Measurements from ENCODE around the gene BRD7. TPM values are rescaled to one million over a fixed set of nuclear protein-coding genes. Genes with fewer than 3 reads are reported as not detected.
A peak's percentile ranks its signal among the peaks of the same experiment; 100 is the strongest.

The BRD7 gene
- total RNA-seq: 100 to 1,000 TPM; 102 to 105 TPM

DNA sequence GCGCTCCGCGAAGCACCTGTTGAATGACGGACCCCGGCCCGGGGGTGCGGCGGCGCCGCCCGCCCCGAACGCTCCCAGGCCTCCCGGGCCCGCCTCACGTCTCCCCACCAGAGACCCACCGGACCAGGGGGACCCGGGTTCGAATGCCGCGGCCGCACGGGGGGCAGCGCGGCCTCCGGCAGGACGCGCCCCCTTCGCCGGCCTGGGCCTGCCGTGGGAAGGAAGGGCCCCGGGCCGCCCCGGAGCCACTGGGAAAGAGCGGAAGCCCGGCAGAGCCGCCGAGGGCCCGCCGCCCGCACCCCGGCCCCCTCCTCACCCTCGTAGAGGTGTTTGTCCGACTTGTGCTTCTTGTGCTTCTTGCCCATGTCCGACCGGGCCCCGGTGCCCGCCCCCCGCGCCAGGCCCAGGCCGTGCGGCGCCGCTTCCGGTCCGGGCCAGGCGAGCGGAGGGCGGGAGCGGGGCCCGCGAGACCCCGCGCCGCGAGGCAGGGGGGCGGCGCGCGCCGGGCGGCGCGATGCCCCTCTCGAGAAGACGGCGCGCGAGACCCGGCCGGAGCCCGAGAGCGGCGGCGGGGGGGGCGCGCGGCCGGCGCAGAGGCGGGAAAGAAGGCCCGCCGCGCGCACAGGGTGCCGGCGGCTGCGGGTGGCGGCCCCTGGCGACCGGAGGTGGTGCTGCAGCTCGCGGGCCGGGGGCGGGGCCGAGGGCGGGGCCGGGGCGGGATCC, at the start of gene BRD7:
TSS of gene BRD7 (minus strand) at position 579 of the 723 bp plus-strand sequence. CDS start at position 365, 214 bp downstream.
- peak; percentile 59 for DNase-seq
- H3K4me1 Mint-ChIP-seq: peaks cover 44% of the 10 kb centered on the region
- peak within 1 kb of the TSS; percentile 92 for H3K27ac Mint-ChIP-seq
- POLR2A ChIA-PET: interaction anchor here (0.5 kb wide), 1 partner anchor 53 kb away, joined by 4 read pairs; no protein-coding TSS in a partner anchor
- CTCF ChIA-PET: interaction anchor here (0.7 to 3.9 kb wide), 22 partner anchors 8 to 438 kb away, joined by 3 to 20 read pairs (median 6); partner anchors contain the start of genes CNEP1R1 and HEATR3
- H3K9me3 Mint-ChIP-seq: no peaks in the 10 kb centered on the region
- peaks cover 33% of the 10 kb centered on the region for H3K36me3 Mint-ChIP-seq (ENCODE audit: low read depth)
- H3K4me3 Mint-ChIP-seq: peak within 1 kb of the TSS; percentile 87
- H3K27me3 Mint-ChIP-seq: no peaks in the 10 kb centered on the region

DNA sequence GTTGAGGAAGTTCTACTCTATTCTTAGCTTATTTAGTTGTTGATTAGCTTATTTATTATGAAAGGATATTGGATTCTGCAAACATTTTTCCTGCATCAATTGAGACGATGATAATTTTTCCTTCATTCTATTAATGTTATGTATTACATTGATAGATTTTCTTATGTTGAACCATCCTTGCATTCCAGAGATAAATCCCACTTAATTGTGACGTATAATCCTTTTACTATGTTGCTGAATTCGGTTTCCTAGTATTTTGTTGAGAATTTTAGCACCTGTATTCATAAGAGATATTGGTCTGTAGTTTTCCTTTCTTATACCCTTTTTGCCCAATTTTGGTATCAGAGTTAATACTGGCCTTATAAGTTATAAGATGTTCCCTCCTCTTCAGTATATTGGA, 47.6 kb upstream of the BRD7 start:
- H3K36me3 Mint-ChIP-seq (ENCODE audit: low read depth): peaks cover 5% of the 10 kb centered on the region
- ChIA-PET POLR2A (no interaction called here), CTCF (interaction anchor here (1.1 kb wide), 1 partner anchor 392 kb away, joined by 3 read pairs; the partner anchor contains the start of gene CNEP1R1)
- DNase-seq: no peak
- H3K9me3 Mint-ChIP-seq: peaks cover 29% of the 10 kb centered on the region
- no peaks in the 10 kb centered on the region for H3K4me1 Mint-ChIP-seq
- peaks cover 26% of the 10 kb centered on the region for H3K27me3 Mint-ChIP-seq
- no peak overlapping the region for H3K4me3 Mint-ChIP-seq
- H3K27ac Mint-ChIP-seq: no peak overlapping the region

DNA sequence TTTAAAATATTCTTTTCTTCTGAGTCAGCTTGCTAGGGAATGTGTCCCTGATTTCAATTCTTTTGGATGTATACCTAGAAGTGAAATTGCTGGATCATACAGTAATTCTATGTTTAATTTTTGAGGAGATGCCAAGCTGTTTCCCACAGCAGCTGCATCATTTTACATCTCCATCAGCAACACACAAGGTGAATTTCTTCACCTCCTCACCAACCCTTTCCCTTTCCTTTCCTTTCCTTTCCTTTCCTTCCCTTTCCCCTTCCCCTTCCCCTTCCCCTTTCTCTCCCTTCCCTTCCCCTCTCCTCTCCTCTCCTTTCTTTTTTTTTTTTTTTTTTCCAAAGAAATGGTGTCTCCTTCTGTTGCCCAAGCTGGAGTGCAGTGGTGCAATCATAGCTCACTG, 45.4 kb upstream of the BRD7 start:
- Mint-ChIP-seq H3K27ac (no peak overlapping the region), H3K36me3 (ENCODE audit: low read depth) (no peaks in the 10 kb centered on the region), H3K4me1 (no peaks in the 10 kb centered on the region), H3K4me3 (no peak overlapping the region), H3K27me3 (peaks cover 19% of the 10 kb centered on the region), H3K9me3 (peaks cover 23% of the 10 kb centered on the region)
- POLR2A ChIA-PET: no interaction called here
- CTCF ChIA-PET: no interaction called here
- DNase-seq: no peak

DNA sequence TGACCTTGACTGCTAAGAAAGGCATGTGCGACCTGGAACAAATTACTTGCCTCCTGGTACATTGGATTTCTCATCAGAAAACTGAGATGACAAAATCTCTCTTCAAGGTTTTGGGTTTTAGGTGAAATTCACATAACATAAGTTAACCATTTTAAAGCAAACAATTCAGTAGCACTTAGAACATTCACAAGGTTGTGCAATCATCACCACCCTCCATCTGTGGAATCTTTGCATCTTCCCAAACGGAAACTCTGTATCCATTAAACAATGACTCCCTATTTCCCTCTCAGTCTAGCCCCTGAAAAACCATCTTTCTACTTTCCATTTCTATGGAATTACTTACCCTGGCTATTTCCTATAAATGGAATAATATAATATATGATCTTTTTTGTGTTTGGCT, 42.2 kb upstream of the BRD7 start:
- Mint-ChIP-seq H3K27ac (no peak overlapping the region), H3K9me3 (peaks cover 11% of the 10 kb centered on the region)
- CTCF ChIA-PET: no interaction called here

DNA sequence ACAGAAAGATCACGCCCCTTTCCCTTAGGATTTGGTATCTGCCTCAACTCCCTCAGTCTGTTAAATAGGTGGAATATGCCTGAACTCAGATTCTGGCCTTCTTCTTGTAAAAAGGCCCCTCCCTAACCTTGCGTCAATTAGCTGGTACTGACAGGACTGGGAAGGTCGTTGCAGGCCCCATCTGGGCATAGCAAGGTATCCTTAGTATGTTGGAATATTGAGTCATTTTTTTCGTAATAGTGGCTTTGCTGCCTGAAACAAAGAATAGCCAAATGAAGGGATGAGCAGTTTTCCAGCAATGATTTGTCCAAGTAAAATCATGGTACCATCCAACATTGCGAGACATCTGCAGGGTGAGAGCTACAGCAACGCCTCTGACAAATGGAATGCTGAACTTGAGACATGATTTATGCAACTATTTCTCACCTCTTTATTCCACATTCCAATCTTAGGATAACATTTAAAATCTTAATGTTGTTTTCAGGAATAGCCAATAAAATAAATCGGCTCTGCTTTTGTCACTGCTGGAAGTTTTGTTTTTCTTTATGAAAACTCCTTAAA, 39.3 kb upstream of the BRD7 start:
- no peak for DNase-seq
- ChIA-PET POLR2A (no interaction called here), CTCF (no interaction called here)
- H3K4me3 Mint-ChIP-seq: no peak overlapping the region
- no peaks in the 10 kb centered on the region for H3K4me1 Mint-ChIP-seq
- H3K9me3 Mint-ChIP-seq: peaks cover 6% of the 10 kb centered on the region
- H3K27ac Mint-ChIP-seq: no peak overlapping the region
- no peaks in the 10 kb centered on the region for H3K36me3 Mint-ChIP-seq (ENCODE audit: low read depth)
- H3K27me3 Mint-ChIP-seq: peaks cover 2% of the 10 kb centered on the region

More for the DNA sequence above, 42.2 kb upstream of the BRD7 start:
- H3K36me3 Mint-ChIP-seq (ENCODE audit: low read depth): no peaks in the 10 kb centered on the region
- H3K4me1 Mint-ChIP-seq: no peaks in the 10 kb centered on the region
- peaks cover 7% of the 10 kb centered on the region for H3K27me3 Mint-ChIP-seq
- no peak for DNase-seq
- H3K4me3 Mint-ChIP-seq: no peak overlapping the region
- POLR2A ChIA-PET: no interaction called here

DNA sequence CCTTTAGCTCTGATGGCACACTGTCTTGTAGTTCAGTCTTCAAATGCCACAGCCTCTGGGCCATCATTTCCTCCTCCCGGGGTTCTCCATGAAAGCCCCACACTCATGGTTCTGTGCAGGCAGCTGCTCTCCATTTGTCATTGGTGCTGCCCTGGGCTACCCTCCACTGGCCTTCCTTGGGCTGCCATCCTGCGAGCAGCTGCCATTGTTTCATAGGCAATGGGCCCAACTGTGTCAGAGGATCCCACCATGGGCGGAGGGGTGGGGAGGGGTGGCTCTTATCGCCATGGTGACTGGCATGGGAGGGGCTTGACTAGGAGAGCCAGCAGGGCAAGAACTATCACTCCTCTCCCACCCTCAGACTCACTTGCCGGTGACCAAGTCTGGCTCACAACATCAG, 38.6 kb upstream of the BRD7 start:
- POLR2A ChIA-PET: no interaction called here

DNA sequence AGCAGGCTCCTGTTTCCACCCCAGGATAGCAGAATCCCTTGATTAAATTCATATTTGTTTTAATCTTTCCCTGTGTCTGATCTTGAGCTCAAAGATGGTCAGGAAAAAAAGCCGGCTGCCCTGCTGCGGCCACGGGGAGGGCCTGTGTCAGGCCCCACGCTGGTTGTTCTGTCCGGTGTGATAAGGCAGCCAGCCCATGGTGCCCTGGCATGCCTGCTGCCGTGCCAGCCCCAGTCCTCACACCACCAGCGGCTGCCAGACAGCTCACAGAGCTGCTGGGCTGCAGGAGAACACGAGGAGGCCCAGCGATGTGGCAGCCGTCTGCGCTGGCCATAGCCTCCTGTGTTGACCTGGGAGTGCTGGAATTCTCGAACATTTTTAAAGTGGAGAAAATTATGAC, 34.7 kb upstream of the BRD7 start:
- no peak for DNase-seq
- Mint-ChIP-seq H3K27ac (no peak overlapping the region), H3K27me3 (no peaks in the 10 kb centered on the region), H3K9me3 (no peaks in the 10 kb centered on the region), H3K36me3 (ENCODE audit: low read depth) (no peaks in the 10 kb centered on the region), H3K4me3 (no peak overlapping the region), H3K4me1 (peaks cover 2% of the 10 kb centered on the region)
- CTCF ChIA-PET: interaction anchor here (0.9 kb wide), 1 partner anchor 77 kb away, joined by 3 read pairs; no protein-coding TSS in a partner anchor
- POLR2A ChIA-PET: no interaction called here

More for the DNA sequence above, 38.6 kb upstream of the BRD7 start:
- H3K27me3 Mint-ChIP-seq: peaks cover 2% of the 10 kb centered on the region
- H3K36me3 Mint-ChIP-seq (ENCODE audit: low read depth): no peaks in the 10 kb centered on the region
- H3K4me3 Mint-ChIP-seq: no peak overlapping the region
- H3K27ac Mint-ChIP-seq: no peak overlapping the region
- CTCF ChIA-PET: no interaction called here
- peaks cover 6% of the 10 kb centered on the region for H3K9me3 Mint-ChIP-seq
- no peak for DNase-seq
- H3K4me1 Mint-ChIP-seq: no peaks in the 10 kb centered on the region

DNA sequence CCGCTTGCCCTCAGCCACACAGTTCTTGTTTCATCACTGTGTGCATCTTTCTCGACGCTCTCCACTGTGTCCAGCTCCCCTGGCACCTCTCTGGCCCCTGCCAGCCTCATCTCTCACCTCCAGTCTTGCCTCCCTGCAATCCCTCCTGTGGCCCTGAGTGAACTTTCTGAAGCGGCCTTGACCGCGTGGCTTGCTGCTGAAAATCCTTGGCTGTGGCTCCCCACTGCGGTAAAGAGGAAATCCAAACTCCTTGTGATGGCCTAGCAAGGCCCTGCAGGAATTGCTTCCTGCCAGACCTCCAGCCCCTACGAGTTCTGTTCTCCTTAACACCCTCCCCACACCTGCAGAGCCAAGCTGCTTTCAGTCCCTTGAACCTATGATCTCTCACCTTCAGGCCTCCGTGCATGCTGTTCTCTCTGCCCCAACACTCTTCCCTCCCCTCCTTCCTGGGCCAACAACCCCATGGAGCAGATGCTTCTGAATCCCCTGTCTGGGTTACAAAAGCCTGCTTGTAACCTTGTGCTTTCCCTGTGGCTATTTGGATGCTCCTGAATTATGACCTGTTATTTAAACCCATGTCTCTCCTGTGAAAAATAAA, 33.6 kb upstream of the BRD7 start:
- Mint-ChIP-seq H3K36me3 (ENCODE audit: low read depth) (no peaks in the 10 kb centered on the region), H3K4me1 (peaks cover 2% of the 10 kb centered on the region), H3K9me3 (no peaks in the 10 kb centered on the region), H3K27ac (no peak overlapping the region), H3K27me3 (no peaks in the 10 kb centered on the region), H3K4me3 (no peak overlapping the region)
- POLR2A ChIA-PET: no interaction called here
- DNase-seq: no peak
- CTCF ChIA-PET: no interaction called here

DNA sequence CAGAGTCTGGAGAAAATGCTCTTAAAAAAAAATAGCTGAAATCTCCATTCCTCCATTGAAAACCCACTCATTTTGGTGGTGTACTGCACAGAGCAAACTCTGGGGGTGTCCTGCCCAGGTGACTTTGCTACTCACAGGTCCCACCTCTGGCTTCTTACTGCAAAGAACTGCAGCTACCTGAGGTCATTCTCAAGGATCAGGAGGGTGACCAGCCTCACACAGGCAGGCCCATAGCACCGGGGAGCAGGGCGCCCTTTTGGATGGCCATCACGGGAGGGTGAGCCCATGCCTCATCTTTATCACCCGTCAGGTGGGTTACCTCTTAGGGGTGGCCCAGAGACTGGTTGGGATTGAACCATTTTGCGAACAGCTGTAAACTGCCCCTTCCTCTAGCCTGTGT, 32.6 kb upstream of the BRD7 start:
- POLR2A ChIA-PET: no interaction called here
- Mint-ChIP-seq H3K4me1 (peaks cover 2% of the 10 kb centered on the region), H3K9me3 (no peaks in the 10 kb centered on the region), H3K4me3 (no peak overlapping the region), H3K27me3 (no peaks in the 10 kb centered on the region), H3K27ac (no peak overlapping the region), H3K36me3 (ENCODE audit: low read depth) (no peaks in the 10 kb centered on the region)
- CTCF ChIA-PET: no interaction called here
- DNase-seq: no peak

DNA sequence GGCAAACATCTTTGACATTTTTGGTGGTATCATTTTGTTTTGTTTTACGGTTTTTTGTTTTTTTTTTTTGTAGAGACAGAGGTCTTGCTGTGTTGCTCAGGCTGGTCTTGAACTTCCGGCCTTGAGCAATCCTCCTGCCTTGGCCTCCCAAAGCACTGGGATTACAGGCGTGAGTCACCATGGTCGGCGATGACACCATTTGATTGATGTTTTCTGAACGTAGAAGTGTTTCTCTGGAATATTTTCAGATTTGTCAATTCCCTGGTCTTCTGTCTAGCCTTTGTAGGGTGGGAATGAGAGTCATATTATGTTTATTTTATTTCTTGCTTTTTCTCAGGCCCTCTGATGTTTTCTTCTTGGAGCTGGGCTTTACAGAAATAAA, 32.2 kb upstream of the BRD7 start:
- H3K4me3 Mint-ChIP-seq: no peak overlapping the region
- no peak for DNase-seq
- POLR2A ChIA-PET: no interaction called here
- H3K36me3 Mint-ChIP-seq (ENCODE audit: low read depth): no peaks in the 10 kb centered on the region
- no peaks in the 10 kb centered on the region for H3K9me3 Mint-ChIP-seq
- H3K4me1 Mint-ChIP-seq: peaks cover 6% of the 10 kb centered on the region
- no peaks in the 10 kb centered on the region for H3K27me3 Mint-ChIP-seq
- H3K27ac Mint-ChIP-seq: no peak overlapping the region
- CTCF ChIA-PET: no interaction called here

DNA sequence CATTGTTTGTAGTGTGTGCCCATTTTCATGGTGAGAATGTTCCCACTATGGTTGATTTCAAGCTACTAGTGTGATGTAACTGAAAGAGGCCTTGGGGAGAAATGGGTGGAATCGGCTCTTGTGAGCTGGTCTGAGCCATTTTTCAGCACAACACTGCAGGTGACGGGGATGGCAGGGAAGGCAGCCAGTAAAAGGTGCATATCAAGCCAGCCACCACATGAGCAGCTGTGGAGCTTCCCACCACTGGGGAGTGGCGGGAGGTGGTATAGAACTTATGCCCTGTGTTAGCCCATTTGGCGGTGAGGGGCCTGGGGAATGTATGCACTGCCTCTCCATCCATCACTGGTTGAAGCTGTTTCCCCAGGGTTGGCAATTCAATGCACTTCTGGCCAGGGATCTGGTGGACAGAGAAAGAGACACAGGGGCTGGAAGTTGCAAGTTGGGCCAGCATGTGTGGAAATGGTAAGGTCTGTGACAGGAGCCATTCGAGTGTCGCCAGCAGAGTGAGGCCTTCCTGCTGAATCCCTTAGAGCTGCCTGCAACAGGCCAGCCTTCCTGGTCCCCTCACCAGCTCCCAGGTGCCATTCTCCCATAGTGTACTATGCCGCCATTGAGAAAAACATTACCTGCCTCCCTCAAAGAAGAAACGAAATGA, 31.7 kb upstream of the BRD7 start:
- no peaks in the 10 kb centered on the region for H3K36me3 Mint-ChIP-seq (ENCODE audit: low read depth)
- no peak for DNase-seq
- H3K9me3 Mint-ChIP-seq: no peaks in the 10 kb centered on the region
- H3K27ac Mint-ChIP-seq: no peak overlapping the region
- POLR2A ChIA-PET: no interaction called here
- H3K4me1 Mint-ChIP-seq: peaks cover 9% of the 10 kb centered on the region
- H3K27me3 Mint-ChIP-seq: no peaks in the 10 kb centered on the region
- CTCF ChIA-PET: interaction anchor here (0.6 kb wide), 1 partner anchor 643 kb away, joined by 3 read pairs; no protein-coding TSS in a partner anchor
- H3K4me3 Mint-ChIP-seq: no peak overlapping the region

DNA sequence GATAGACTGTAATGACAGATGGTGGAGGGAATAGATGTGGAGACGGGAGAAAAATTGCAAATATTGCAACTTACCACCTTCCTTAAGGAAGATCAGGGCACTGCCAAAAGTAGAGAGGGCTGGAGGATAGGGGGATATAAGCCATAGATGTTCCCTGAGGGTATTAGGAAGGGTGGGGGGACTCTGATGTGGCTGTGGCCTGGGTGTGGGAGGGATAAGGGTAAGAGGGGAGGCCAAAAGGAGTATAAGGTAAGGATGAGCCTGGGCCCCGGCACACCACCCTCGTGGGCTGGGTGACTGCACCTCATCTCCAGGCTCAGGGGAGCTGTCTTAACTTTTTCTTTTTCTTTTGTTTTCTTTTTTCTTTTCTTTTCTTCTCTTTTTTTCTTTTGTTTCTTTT, 30.6 kb upstream of the BRD7 start:
- Mint-ChIP-seq H3K27me3 (no peaks in the 10 kb centered on the region), H3K4me1 (peaks cover 14% of the 10 kb centered on the region), H3K9me3 (no peaks in the 10 kb centered on the region), H3K36me3 (ENCODE audit: low read depth) (no peaks in the 10 kb centered on the region), H3K27ac (no peak overlapping the region), H3K4me3 (no peak overlapping the region)
- POLR2A ChIA-PET: no interaction called here
- no peak for DNase-seq
- CTCF ChIA-PET: interaction anchor here (0.7 to 0.9 kb wide), 2 partner anchors 53 to 120 kb away, joined by 3 to 4 read pairs; no protein-coding TSS in a partner anchor

DNA sequence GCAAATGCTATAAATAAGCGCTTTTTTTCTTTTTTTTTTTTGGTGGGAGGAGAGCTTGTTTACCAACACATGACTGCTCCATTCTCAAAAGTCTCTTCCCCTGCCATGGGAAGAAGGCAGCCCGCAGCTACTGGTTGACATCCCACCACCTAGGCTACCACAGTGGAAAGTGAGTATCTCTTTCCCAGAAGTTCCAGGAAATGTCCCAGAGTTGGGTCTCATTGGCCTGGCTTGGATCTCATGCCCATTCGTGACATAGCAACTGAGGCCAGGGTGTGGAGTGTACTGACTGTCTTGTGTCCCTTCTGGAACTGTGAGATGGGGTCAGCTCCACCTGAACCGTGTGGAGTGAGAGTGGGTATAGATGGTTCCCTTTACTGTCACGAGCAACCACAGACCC, 29.5 kb upstream of the BRD7 start:
- Mint-ChIP-seq H3K27me3 (no peaks in the 10 kb centered on the region), H3K36me3 (ENCODE audit: low read depth) (no peaks in the 10 kb centered on the region), H3K4me3 (no peak overlapping the region), H3K9me3 (no peaks in the 10 kb centered on the region), H3K27ac (no peak overlapping the region), H3K4me1 (peaks cover 14% of the 10 kb centered on the region)
- ChIA-PET CTCF (no interaction called here), POLR2A (no interaction called here)
- DNase-seq: no peak
